ENCODE data around the gene CCDC57.

Gene CCDC57

GRCh38 chr17:82245134-82246039 is 32.7 kb upstream of the CCDC57 start:
- no peak overlapping the region for H2BK120ac ChIP-seq (ENCODE audit: low read depth, low read length)
- 96% methylated on average over 47 of the region's 47 CpGs for WGBS
- DNase-seq: no peak
- peaks cover 7% of the 10 kb centered on the region for H3K79me1 ChIP-seq (replicated peaks; ENCODE audit: low read length, poor library complexity, severe bottlenecking)
- H3K4ac ChIP-seq (ENCODE audit: low read depth in 1 of 2, low read length in 2 of 2): no peak overlapping the region
- H3K4me3 ChIP-seq (ENCODE audit: insufficient read depth in 1 of 2, low read depth in 1 of 2, low read length in 2 of 2): no peak overlapping the region
- H3K23ac ChIP-seq (ENCODE audit: low read length in 2 of 2): no peak overlapping the region
- H3K36me3 ChIP-seq (ENCODE audit: control insufficient read depth in 1 of 2, insufficient read depth in 2 of 2, low read depth in 1 of 2, low read length in 2 of 2): peaks cover 80 to 98% of the 10 kb centered on the region in 2 experiments
- no peak overlapping the region for H4K91ac ChIP-seq (ENCODE audit: low read length)
- no peak overlapping the region for H2AFZ ChIP-seq (ENCODE audit: low read depth, low read length)
- peaks cover 54% of the 10 kb centered on the region for H3K4me1 ChIP-seq (ENCODE audit: control insufficient read depth, insufficient read depth, low read depth, low read length)
- H3K14ac ChIP-seq (ENCODE audit: low read length in 2 of 2): no peak overlapping the region
- H3K27ac ChIP-seq (ENCODE audit: low read length, poor library complexity, severe bottlenecking): no peak overlapping the region
- no peak overlapping the region for H2BK12ac ChIP-seq (ENCODE audit: low read length in 2 of 2)
- no peak overlapping the region for H2BK15ac ChIP-seq (ENCODE audit: low read depth, poor library complexity, severe bottlenecking)
- peak overlapping the region; percentile 45 for H3K9ac ChIP-seq (ENCODE audit: low read length)
- H2AK5ac ChIP-seq (ENCODE audit: low read length, severe bottlenecking): no peak overlapping the region
- no peak overlapping the region for H4K8ac ChIP-seq (ENCODE audit: low read length)
- no peak overlapping the region for H3K4me2 ChIP-seq (ENCODE audit: low read length, poor library complexity, severe bottlenecking)
- no peak overlapping the region for H2BK5ac ChIP-seq (ENCODE audit: low read depth, low read length, poor library complexity, severe bottlenecking)
- H3K27me3 ChIP-seq (ENCODE audit: control insufficient read depth in 1 of 2, insufficient read depth in 1 of 2, low read length in 2 of 2): no peaks in the 10 kb centered on the region
- H3K9me3 ChIP-seq (ENCODE audit: control insufficient read depth, low read length): no peaks in the 10 kb centered on the region
- H3K18ac ChIP-seq (ENCODE audit: low read depth in 1 of 2, low read length in 2 of 2): no peak overlapping the region

- Histone ChIP-seq H2BK120ac (ENCODE audit: low read depth, low read length) (no peak overlapping the region), H4K8ac (ENCODE audit: low read length) (no peak overlapping the region), H2BK15ac (ENCODE audit: low read depth, poor library complexity, severe bottlenecking) (no peak overlapping the region), H3K23ac (ENCODE audit: low read length in 2 of 2) (no peak overlapping the region), H3K4me1 (ENCODE audit: control insufficient read depth, insufficient read depth, low read depth, low read length) (peaks cover 60% of the 10 kb centered on the region), H3K9me3 (ENCODE audit: control insufficient read depth, low read length) (no peaks in the 10 kb centered on the region), H3K9ac (ENCODE audit: low read length) (no peak overlapping the region), H3K79me1 (replicated peaks; ENCODE audit: low read length, poor library complexity, severe bottlenecking) (peaks cover 7% of the 10 kb centered on the region), H3K4me2 (ENCODE audit: low read length, poor library complexity, severe bottlenecking) (no peak overlapping the region), H3K27ac (ENCODE audit: low read length, poor library complexity, severe bottlenecking) (no peak overlapping the region), H3K4ac (ENCODE audit: low read depth in 1 of 2, low read length in 2 of 2) (no peak overlapping the region), H3K27me3 (ENCODE audit: control insufficient read depth in 1 of 2, insufficient read depth in 1 of 2, low read length in 2 of 2) (no peaks in the 10 kb centered on the region), H2BK12ac (ENCODE audit: low read length in 2 of 2) (no peak overlapping the region), H2AFZ (ENCODE audit: low read depth, low read length) (no peak overlapping the region), H3K36me3 (ENCODE audit: control insufficient read depth in 1 of 2, insufficient read depth in 2 of 2, low read depth in 1 of 2, low read length in 2 of 2) (peaks cover 80 to 98% of the 10 kb centered on the region in 2 experiments), H3K4me3 (ENCODE audit: insufficient read depth in 1 of 2, low read depth in 1 of 2, low read length in 2 of 2) (no peak overlapping the region), H3K14ac (ENCODE audit: low read length in 2 of 2) (no peak overlapping the region), H4K91ac (ENCODE audit: low read length) (no peak overlapping the region), H2AK5ac (ENCODE audit: low read length, severe bottlenecking) (no peak overlapping the region), H3K18ac (ENCODE audit: low read depth in 1 of 2, low read length in 2 of 2) (no peak overlapping the region), H2BK5ac (ENCODE audit: low read depth, low read length, poor library complexity, severe bottlenecking) (no peak overlapping the region)
- 93% methylated on average over 39 of the region's 39 CpGs for WGBS
- no peak for DNase-seq
These were observed 31.9 kb upstream of the CCDC57 start for GRCh38 chr17:82244413-82245133.

GRCh38 chr17:82243648-82244412 is 31.2 kb upstream of the CCDC57 start:
- no peak overlapping the region for H2BK12ac ChIP-seq (ENCODE audit: low read length in 2 of 2)
- no peak overlapping the region for H3K4me2 ChIP-seq (ENCODE audit: low read length, poor library complexity, severe bottlenecking)
- WGBS: 95% methylated on average over 19 of the region's 19 CpGs
- no peak overlapping the region for H3K4me3 ChIP-seq (ENCODE audit: insufficient read depth in 1 of 2, low read depth in 1 of 2, low read length in 2 of 2)
- H2BK5ac ChIP-seq (ENCODE audit: low read depth, low read length, poor library complexity, severe bottlenecking): no peak overlapping the region
- no peak overlapping the region for H4K91ac ChIP-seq (ENCODE audit: low read length)
- H2BK15ac ChIP-seq (ENCODE audit: low read depth, poor library complexity, severe bottlenecking): no peak overlapping the region
- H3K27me3 ChIP-seq (ENCODE audit: control insufficient read depth in 1 of 2, insufficient read depth in 1 of 2, low read length in 2 of 2): no peaks in the 10 kb centered on the region
- no peak for DNase-seq
- H3K36me3 ChIP-seq (ENCODE audit: control insufficient read depth in 1 of 2, insufficient read depth in 2 of 2, low read depth in 1 of 2, low read length in 2 of 2): peaks cover 80 to 98% of the 10 kb centered on the region in 2 experiments
- no peak overlapping the region for H3K18ac ChIP-seq (ENCODE audit: low read depth in 1 of 2, low read length in 2 of 2)
- H3K4ac ChIP-seq (ENCODE audit: low read depth in 1 of 2, low read length in 2 of 2): no peak overlapping the region
- H3K9ac ChIP-seq (ENCODE audit: low read length): no peak overlapping the region
- H3K14ac ChIP-seq (ENCODE audit: low read length in 2 of 2): no peak overlapping the region
- H4K8ac ChIP-seq (ENCODE audit: low read length): peak overlapping the region; percentile 42
- H2AFZ ChIP-seq (ENCODE audit: low read depth, low read length): no peak overlapping the region
- no peak overlapping the region for H2BK120ac ChIP-seq (ENCODE audit: low read depth, low read length)
- H3K27ac ChIP-seq (ENCODE audit: low read length, poor library complexity, severe bottlenecking): no peak overlapping the region
- no peaks in the 10 kb centered on the region for H3K9me3 ChIP-seq (ENCODE audit: control insufficient read depth, low read length)
- no peak overlapping the region for H3K23ac ChIP-seq (ENCODE audit: low read length in 2 of 2)
- peaks cover 7% of the 10 kb centered on the region for H3K79me1 ChIP-seq (replicated peaks; ENCODE audit: low read length, poor library complexity, severe bottlenecking)
- peaks cover 67% of the 10 kb centered on the region for H3K4me1 ChIP-seq (ENCODE audit: control insufficient read depth, insufficient read depth, low read depth, low read length)
- H2AK5ac ChIP-seq (ENCODE audit: low read length, severe bottlenecking): no peak overlapping the region
